BJ (cell line): ENCODE results near the gene DPEP2. TPM values are rescaled to one million over a fixed set of nuclear protein-coding genes. Genes with fewer than 3 reads are reported as not detected.
"Not testable (repeated sequence)": the region's sequence is repeated elsewhere in the genome, so short reads cannot be mapped to it uniquely, and the experiment has no call there.

Experiments
- CTCF ChIA-PET: fragments of 350-600 bp; formaldehyde crosslinking; extraction: SDS; loops from one replicate; lab custom pipeline; 2021; ENCODE audit warnings: antibody characterized with exemption, inconsistent platforms; lab: Yijun Ruan, JAX
- POLR2A ChIA-PET: fragments of 300-600 bp; sonication (Branson Sonifier 250); formaldehyde crosslinking; extraction: SDS; loops from one replicate; lab custom pipeline; 2021; ENCODE audit warnings: antibody characterized with exemption; lab: Charles Lee
- DNase-seq: peaks from one replicate; pipeline ENCODE4 v3.0.0-alpha.2; 2011; ENCODE audit warnings: low read depth
- H3K27me3 ChIP-seq: 2 replicates; pipeline ENCODE4 v1.6.0; 2011; ENCODE audit warnings: low read length; ENCODE audit not compliant: control insufficient read depth, insufficient read depth
- H3K36me3 ChIP-seq: 2 replicates; pipeline ENCODE4 v1.5.1; 2011; ENCODE audit warnings: low read length; ENCODE audit not compliant: control insufficient read depth, insufficient read depth
- H3K4me3 ChIP-seq: 2 replicates; pipeline ENCODE4 v1.5.1; 2011; ENCODE audit warnings: low read depth, mild to moderate bottlenecking, control low read depth, low read length
- CTCF ChIP-seq: IDR thresholded peaks from 2 replicates; pipeline ENCODE4 v1.5.1; 2011; ENCODE audit warnings: low read depth, mild to moderate bottlenecking, control low read depth, inconsistent platforms, low read length, moderate library complexity; ENCODE audit not compliant: insufficient read depth
- polyA plus RNA-seq: library from polyadenylated mRNA; depleted of rRNA; stranded (reverse); fragments of >200 nt; gene quantifications from 2 replicates; pipeline ENCODE4 v1.2.3, GENCODE V29; 2011

DPEP2 gene
- polyA plus RNA-seq, 1 experiment: 0.25 TPM

- TF ChIP-seq CTCF: no peak
- POLR2A ChIA-PET: no interaction called here
- H3K36me3 ChIP-seq: no peaks in the 10 kb centered on the region
- H3K27me3 ChIP-seq: no peaks in the 10 kb centered on the region
- CTCF ChIA-PET: interaction anchor here (1.5 kb wide), 1 partner anchor 67 kb away, joined by 3 read pairs; no protein-coding TSS in a partner anchor
- H3K4me3 ChIP-seq: no peak overlapping the region
- no peak for DNase-seq
Measured at GRCh38 chr16:67996666-67997065, 2.6 kb downstream of the DPEP2 start.

- ChIA-PET POLR2A (no interaction called here), CTCF (interaction anchor here (1.0 kb wide), 2 partner anchors 10 to 27 kb away, joined by 3 read pairs; no protein-coding TSS in a partner anchor)
- Histone ChIP-seq H3K4me3 (no peak overlapping the region), H3K36me3 (no peaks in the 10 kb centered on the region), H3K27me3 (no peaks in the 10 kb centered on the region)
- no peak for TF ChIP-seq CTCF
- no peak for DNase-seq
Measured at GRCh38 chr16:67995423-67995822, 3.9 kb downstream of the DPEP2 start.

GRCh38 chr16:67994040-67994408 is 5.3 kb downstream of the DPEP2 start:
- CTCF ChIA-PET: interaction anchor here (0.6 to 1.4 kb wide), 15 partner anchors 8 to 1791 kb away, joined by 3 to 8 read pairs (median 4); no protein-coding TSS in a partner anchor
- H3K36me3 ChIP-seq, POLR2A ChIA-PET, H3K4me3 ChIP-seq, DNase-seq, H3K27me3 ChIP-seq: not testable (repeated sequence)

- no peaks in the 10 kb centered on the region for H3K36me3 ChIP-seq
- ChIA-PET POLR2A (no interaction called here), CTCF (interaction anchor here (0.6 to 1.4 kb wide), 15 partner anchors 9 to 1792 kb away, joined by 3 to 8 read pairs (median 4); no protein-coding TSS in a partner anchor)
- H3K27me3 ChIP-seq: no peaks in the 10 kb centered on the region
- H3K4me3 ChIP-seq: no peak overlapping the region
- TF ChIP-seq CTCF: peak; percentile 90
- DNase-seq: no peak
Measured at GRCh38 chr16:67993207-67994039, 5.9 kb downstream of the DPEP2 start.

- Histone ChIP-seq H3K4me3 (no peak overlapping the region), H3K27me3 (no peaks in the 10 kb centered on the region), H3K36me3 (no peaks in the 10 kb centered on the region)
- no peak for DNase-seq
- CTCF ChIA-PET: interaction anchor here (0.6 to 3.3 kb wide), 8 partner anchors 10 to 1112 kb away, joined by 3 to 18 read pairs (median 4); partner anchors contain the start of gene PDP2
- POLR2A ChIA-PET: no interaction called here
- TF ChIP-seq CTCF: no peak
Measured at GRCh38 chr16:67992661-67993206, 6.5 kb downstream of the DPEP2 start.
